Measurements from ENCODE around the gene ADAM20.

The ADAM20 gene

GRCh38 chr14:70527501-70528105, 7.2 kb downstream of the ADAM20 start:
- H3K4me1 ChIP-seq (ENCODE audit: control insufficient read depth, low read length) = no peaks in the 10 kb centered on the region
- H4K20me1 ChIP-seq (ENCODE audit: control insufficient read depth, insufficient read depth, low read depth, low read length) = no peaks in the 10 kb centered on the region
- H3K9me3 ChIP-seq (ENCODE audit: control insufficient read depth, insufficient read depth, low read length) = no peaks in the 10 kb centered on the region
- no peak overlapping the region for H3K4me3 ChIP-seq (ENCODE audit: low read length)
- TF ChIP-seq EZH2phosphoT487 (IDR thresholded peaks at IDR 0.05; ENCODE audit: borderline replicate concordance, low read length) (no peak), CTCF (IDR thresholded peaks at IDR 0.05; ENCODE audit: low read depth, low read length, poor library complexity, severe bottlenecking) (no peak)
- no peaks in the 10 kb centered on the region for H3K27me3 ChIP-seq (ENCODE audit: control insufficient read depth, low read length)
- no peaks in the 10 kb centered on the region for H3F3A ChIP-seq (ENCODE audit: control insufficient read depth, insufficient read depth)
- no peaks in the 10 kb centered on the region for H3K36me3 ChIP-seq (ENCODE audit: control insufficient read depth, low read length)
- no peaks in the 10 kb centered on the region for H3K9me2 ChIP-seq (replicated peaks; ENCODE audit: control insufficient read depth, low read length)
- no peak overlapping the region for H3K27ac ChIP-seq (ENCODE audit: low read depth, low read length)
- H3K4me2 ChIP-seq (ENCODE audit: low read length) = no peak overlapping the region
- no peaks in the 10 kb centered on the region for H3K79me2 ChIP-seq (ENCODE audit: control insufficient read depth, low read length)

DNA sequence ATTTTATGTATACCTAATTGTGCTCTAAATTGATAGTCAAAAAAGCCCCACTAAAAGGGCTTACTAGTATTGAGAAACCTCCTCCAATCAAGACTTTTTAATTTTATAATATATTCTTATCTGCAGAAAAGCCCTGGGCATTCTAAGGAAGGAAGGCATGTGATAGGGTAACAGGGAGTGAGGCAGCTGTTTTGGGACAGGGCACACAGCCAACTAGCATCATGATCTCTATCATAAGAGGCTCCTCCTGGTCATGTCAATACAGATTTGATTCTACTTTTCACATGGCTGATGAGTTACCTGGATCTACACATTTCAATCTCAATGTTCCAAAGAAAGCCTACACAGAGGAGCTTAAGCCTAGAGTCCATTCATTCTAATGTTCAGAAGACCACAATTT, 9.1 kb downstream of the ADAM20 start:
- no peaks in the 10 kb centered on the region for H3K9me2 ChIP-seq (replicated peaks; ENCODE audit: control insufficient read depth, low read length)
- H4K20me1 ChIP-seq (ENCODE audit: control insufficient read depth, insufficient read depth, low read depth, low read length) = no peaks in the 10 kb centered on the region
- H3K4me3 ChIP-seq (ENCODE audit: low read length) = no peak overlapping the region
- peaks cover 2% of the 10 kb centered on the region; the same call in 1 of the 2 replicates for H3K9me3 ChIP-seq (ENCODE audit: control insufficient read depth, insufficient read depth, low read length)
- H3K4me1 ChIP-seq (ENCODE audit: control insufficient read depth, low read length) = no peaks in the 10 kb centered on the region
- no peaks in the 10 kb centered on the region for H3K27me3 ChIP-seq (ENCODE audit: control insufficient read depth, low read length)
- H3K4me2 ChIP-seq (ENCODE audit: low read length) = no peak overlapping the region
- no peaks in the 10 kb centered on the region for H3F3A ChIP-seq (ENCODE audit: control insufficient read depth, insufficient read depth)
- H3K36me3 ChIP-seq (ENCODE audit: control insufficient read depth, low read length) = no peaks in the 10 kb centered on the region
- H3K79me2 ChIP-seq (ENCODE audit: control insufficient read depth, low read length) = no peaks in the 10 kb centered on the region
- no peak overlapping the region for H3K27ac ChIP-seq (ENCODE audit: low read depth, low read length)
- TF ChIP-seq CTCF (IDR thresholded peaks at IDR 0.05; ENCODE audit: low read depth, low read length, poor library complexity, severe bottlenecking) = no peak

GRCh38 chr14:70515811-70516210, 19.0 kb downstream of the ADAM20 start:
- Histone ChIP-seq H3K79me2 (ENCODE audit: control insufficient read depth, low read length) (no peaks in the 10 kb centered on the region), H3F3A (ENCODE audit: control insufficient read depth, insufficient read depth) (no peaks in the 10 kb centered on the region), H3K36me3 (ENCODE audit: control insufficient read depth, low read length) (no peaks in the 10 kb centered on the region), H3K4me3 (ENCODE audit: low read length) (no peak overlapping the region), H3K27ac (ENCODE audit: low read depth, low read length) (no peak overlapping the region), H3K27me3 (ENCODE audit: control insufficient read depth, low read length) (no peaks in the 10 kb centered on the region), H3K4me2 (ENCODE audit: low read length) (no peak overlapping the region), H3K9me2 (replicated peaks; ENCODE audit: control insufficient read depth, low read length) (no peaks in the 10 kb centered on the region), H4K20me1 (ENCODE audit: control insufficient read depth, insufficient read depth, low read depth, low read length) (no peaks in the 10 kb centered on the region), H3K9me3 (ENCODE audit: control insufficient read depth, insufficient read depth, low read length) (peaks cover 6% of the 10 kb centered on the region; the same call in 1 of the 2 replicates), H3K4me1 (ENCODE audit: control insufficient read depth, low read length) (no peaks in the 10 kb centered on the region)
- TF ChIP-seq EZH2phosphoT487 (IDR thresholded peaks at IDR 0.05; ENCODE audit: borderline replicate concordance, low read length) = no peak
- no peak for TF ChIP-seq CTCF (IDR thresholded peaks at IDR 0.05; ENCODE audit: low read depth, low read length, poor library complexity, severe bottlenecking)

Data from DOHH2 (cell line).